Mammary epithelial cell (primary cell): ENCODE data around the gene IKZF2.

Experiments
- EZH2 ChIP-seq: IDR thresholded peaks from 2 replicates; pipeline ENCODE4 v1.6.1; 2012; ENCODE audit warnings: low read length, inconsistent platforms, borderline replicate concordance
- TF ChIP-seq, protein P1 (sequence below), 2 donors: IDR thresholded peaks in 1 of 2; conservative IDR thresholded peaks in 1 of 2; 2 replicates each; pipeline ENCODE4 v1.5.1; 2011 to 2012; ENCODE audit warnings: inconsistent platforms in 2 of 2, low read length in 2 of 2, mild to moderate bottlenecking in 2 of 2, control low read depth in 1 of 2, low read depth in 1 of 2; ENCODE audit not compliant: insufficient read depth in 1 of 2; ENCODE audit errors: extremely low read depth in 1 of 2

DNA sequence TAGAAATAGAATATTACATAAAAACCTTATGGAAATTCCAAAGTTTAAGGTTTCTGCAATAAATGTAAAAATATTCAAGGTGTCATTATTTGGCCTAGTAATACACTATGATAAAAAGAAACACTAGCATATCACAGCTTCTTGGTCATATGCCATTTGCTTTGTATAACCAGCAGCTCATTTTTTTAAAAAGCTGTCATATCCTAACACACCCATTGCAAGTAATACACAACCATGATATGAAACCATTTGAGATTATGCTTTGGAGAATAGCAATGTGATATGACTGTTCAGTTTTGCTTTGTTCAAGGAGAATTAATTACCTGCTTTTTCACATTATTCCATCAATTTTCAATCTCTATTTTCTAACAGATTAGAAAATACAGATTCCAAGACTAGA is 149.0 kb downstream of the IKZF2 start:
- TF ChIP-seq, protein P1, sequence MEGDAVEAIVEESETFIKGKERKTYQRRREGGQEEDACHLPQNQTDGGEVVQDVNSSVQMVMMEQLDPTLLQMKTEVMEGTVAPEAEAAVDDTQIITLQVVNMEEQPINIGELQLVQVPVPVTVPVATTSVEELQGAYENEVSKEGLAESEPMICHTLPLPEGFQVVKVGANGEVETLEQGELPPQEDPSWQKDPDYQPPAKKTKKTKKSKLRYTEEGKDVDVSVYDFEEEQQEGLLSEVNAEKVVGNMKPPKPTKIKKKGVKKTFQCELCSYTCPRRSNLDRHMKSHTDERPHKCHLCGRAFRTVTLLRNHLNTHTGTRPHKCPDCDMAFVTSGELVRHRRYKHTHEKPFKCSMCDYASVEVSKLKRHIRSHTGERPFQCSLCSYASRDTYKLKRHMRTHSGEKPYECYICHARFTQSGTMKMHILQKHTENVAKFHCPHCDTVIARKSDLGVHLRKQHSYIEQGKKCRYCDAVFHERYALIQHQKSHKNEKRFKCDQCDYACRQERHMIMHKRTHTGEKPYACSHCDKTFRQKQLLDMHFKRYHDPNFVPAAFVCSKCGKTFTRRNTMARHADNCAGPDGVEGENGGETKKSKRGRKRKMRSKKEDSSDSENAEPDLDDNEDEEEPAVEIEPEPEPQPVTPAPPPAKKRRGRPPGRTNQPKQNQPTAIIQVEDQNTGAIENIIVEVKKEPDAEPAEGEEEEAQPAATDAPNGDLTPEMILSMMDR (conservative IDR thresholded peaks at IDR 0.05 in 1 of 2, IDR thresholded peaks at IDR 0.05 in 1 of 2; ENCODE audit: extremely low read depth in 1 of 2, insufficient read depth in 1 of 2, low read depth in 1 of 2, low read length in 2 of 2), result no peak
- TF ChIP-seq EZH2, result no peak
